ENCODE results near the gene DRC7.

Gene DRC7

GRCh38 chr16:57690782-57691471 lies 3.7 kb upstream of the DRC7 start:
- no peak for DNase-seq (ENCODE audit: low read depth, low spot score)

GRCh38 chr16:57692636-57693035 lies 2.0 kb upstream of the DRC7 start:
- DNase-seq (ENCODE audit: low read depth, low spot score), result no peak

- DNase-seq (ENCODE audit: low read depth, low spot score), result no peak
Measured at GRCh38 chr16:57693550-57693949, 1.1 kb upstream of the DRC7 start.

GRCh38 chr16:57694231-57694724 lies 328 bp upstream of the DRC7 start:
- DNase-seq (ENCODE audit: low read depth, low spot score), result no peak

GRCh38 chr16:57695680-57696069 lies 1.1 kb downstream of the DRC7 start:
- no peak for DNase-seq (ENCODE audit: low read depth, low spot score)

- DNase-seq (ENCODE audit: low read depth, low spot score), result no peak
Measured at GRCh38 chr16:57696240-57696639, 1.6 kb downstream of the DRC7 start.

- no peak for DNase-seq (ENCODE audit: low read depth, low spot score)
Measured at GRCh38 chr16:57697896-57698537, 3.4 kb downstream of the DRC7 start.

- no peak for DNase-seq (ENCODE audit: low read depth, low spot score)
Measured at GRCh38 chr16:57698812-57699405, 4.3 kb downstream of the DRC7 start.

- DNase-seq (ENCODE audit: low read depth, low spot score), result no peak
Measured at GRCh38 chr16:57699481-57699880, 4.9 kb downstream of the DRC7 start.

GRCh38 chr16:57699899-57700298 lies 5.3 kb downstream of the DRC7 start:
- DNase-seq (ENCODE audit: low read depth, low spot score), result no peak

- DNase-seq (ENCODE audit: low read depth, low spot score), result no peak
Measured at GRCh38 chr16:57700781-57701551, 6.4 kb downstream of the DRC7 start.

- no peak for DNase-seq (ENCODE audit: low read depth, low spot score)
Measured at GRCh38 chr16:57701759-57702371, 7.3 kb downstream of the DRC7 start.

- DNase-seq (ENCODE audit: low read depth, low spot score), result no peak
Measured at GRCh38 chr16:57703416-57704010, 8.9 kb downstream of the DRC7 start.

- no peak for DNase-seq (ENCODE audit: low read depth, low spot score)
Measured at GRCh38 chr16:57704011-57704904, 9.7 kb downstream of the DRC7 start.

GRCh38 chr16:57704905-57705852 lies 10.6 kb downstream of the DRC7 start:
- no peak for DNase-seq (ENCODE audit: low read depth, low spot score)

GRCh38 chr16:57706717-57707116 lies 12.1 kb downstream of the DRC7 start:
- DNase-seq (ENCODE audit: low read depth, low spot score), result no peak

- DNase-seq (ENCODE audit: low read depth, low spot score), result no peak
Measured at GRCh38 chr16:57707331-57707730, 12.7 kb downstream of the DRC7 start.

GRCh38 chr16:57708168-57708567 lies 13.6 kb downstream of the DRC7 start:
- DNase-seq (ENCODE audit: low read depth, low spot score), result no peak

- DNase-seq (ENCODE audit: low read depth, low spot score), result no peak
Measured at GRCh38 chr16:57709663-57710062, 15.1 kb downstream of the DRC7 start.
